ENCODE data around the gene TM4SF5.
A peak's percentile ranks its signal among the peaks of the same experiment; 100 is the strongest.

The TM4SF5 gene

DNA sequence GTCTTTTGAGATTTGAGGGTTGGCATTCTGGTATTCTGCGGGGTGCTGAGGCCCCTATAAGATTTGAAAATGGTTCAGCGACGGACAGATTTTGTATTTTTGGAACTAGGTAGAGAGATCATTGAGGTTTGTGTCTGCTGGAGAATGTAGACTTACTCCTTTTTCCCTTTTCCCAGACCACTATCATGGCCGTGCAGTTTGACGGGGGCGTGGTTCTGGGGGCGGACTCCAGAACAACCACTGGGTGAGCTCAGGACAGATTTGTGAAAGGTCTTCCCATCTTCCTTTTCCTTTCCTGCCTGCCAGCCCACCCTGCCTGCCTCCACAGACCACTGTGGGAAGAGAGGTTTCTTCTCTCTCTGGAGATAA, 24.9 kb downstream of the TM4SF5 start:
- TF ChIP-seq EZH2phosphoT487 (IDR thresholded peaks at IDR 0.05; ENCODE audit: borderline replicate concordance), result no peak
- TF ChIP-seq, protein P1, sequence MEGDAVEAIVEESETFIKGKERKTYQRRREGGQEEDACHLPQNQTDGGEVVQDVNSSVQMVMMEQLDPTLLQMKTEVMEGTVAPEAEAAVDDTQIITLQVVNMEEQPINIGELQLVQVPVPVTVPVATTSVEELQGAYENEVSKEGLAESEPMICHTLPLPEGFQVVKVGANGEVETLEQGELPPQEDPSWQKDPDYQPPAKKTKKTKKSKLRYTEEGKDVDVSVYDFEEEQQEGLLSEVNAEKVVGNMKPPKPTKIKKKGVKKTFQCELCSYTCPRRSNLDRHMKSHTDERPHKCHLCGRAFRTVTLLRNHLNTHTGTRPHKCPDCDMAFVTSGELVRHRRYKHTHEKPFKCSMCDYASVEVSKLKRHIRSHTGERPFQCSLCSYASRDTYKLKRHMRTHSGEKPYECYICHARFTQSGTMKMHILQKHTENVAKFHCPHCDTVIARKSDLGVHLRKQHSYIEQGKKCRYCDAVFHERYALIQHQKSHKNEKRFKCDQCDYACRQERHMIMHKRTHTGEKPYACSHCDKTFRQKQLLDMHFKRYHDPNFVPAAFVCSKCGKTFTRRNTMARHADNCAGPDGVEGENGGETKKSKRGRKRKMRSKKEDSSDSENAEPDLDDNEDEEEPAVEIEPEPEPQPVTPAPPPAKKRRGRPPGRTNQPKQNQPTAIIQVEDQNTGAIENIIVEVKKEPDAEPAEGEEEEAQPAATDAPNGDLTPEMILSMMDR (conservative IDR thresholded peaks at IDR 0.05; ENCODE audit: low read length), result no peak

DNA sequence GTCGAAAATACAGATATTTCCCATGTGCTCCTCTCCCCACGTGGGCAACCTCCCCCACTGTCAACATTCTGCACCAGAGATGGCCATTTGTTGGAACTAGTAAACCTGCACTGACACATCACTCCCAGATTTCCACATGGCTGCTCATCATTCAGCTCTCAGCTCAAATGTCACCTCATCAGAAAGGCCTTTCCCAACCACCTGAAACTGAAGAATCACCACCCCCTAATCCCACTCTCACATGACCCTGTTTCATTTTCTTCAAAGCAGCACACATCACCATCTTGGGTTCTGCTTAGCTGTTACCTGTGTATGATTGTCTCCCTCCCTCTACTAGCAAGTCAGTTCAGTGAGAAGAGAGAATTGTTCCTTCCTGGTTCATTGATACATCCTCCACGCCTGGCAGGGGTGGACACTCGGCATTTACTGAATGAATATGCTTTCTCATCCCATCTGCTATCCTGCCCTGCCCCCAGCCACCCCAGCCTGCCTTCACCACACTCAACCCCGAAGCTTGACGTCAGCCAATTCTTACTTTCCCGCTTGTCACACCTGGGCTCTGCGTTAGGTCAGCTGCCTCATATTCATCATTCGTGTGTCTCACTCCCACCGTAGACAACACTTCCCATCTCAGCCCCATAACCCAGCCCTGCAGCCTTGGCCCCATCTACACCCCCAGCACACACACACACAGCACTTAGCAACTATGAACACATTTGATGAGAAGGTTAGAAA, 28.9 kb downstream of the TM4SF5 start:
- Histone ChIP-seq H3F3A (ENCODE audit: low read depth) (no peaks in the 10 kb centered on the region; the same call in 1 of the 2 replicates), H3K4me1 (ENCODE audit: insufficient read depth, low read length, poor library complexity, severe bottlenecking) (peaks cover 9% of the 10 kb centered on the region), H4K20me1 (ENCODE audit: insufficient read depth, low read length, poor library complexity, severe bottlenecking) (no peaks in the 10 kb centered on the region), H3K27me3 (ENCODE audit: insufficient read depth, low read length, poor library complexity, severe bottlenecking) (no peaks in the 10 kb centered on the region), H3K79me2 (ENCODE audit: insufficient read depth, low read length) (peaks cover 22% of the 10 kb centered on the region), H3K9me3 (ENCODE audit: insufficient read depth, low read depth, low read length) (no peaks in the 10 kb centered on the region), H2AFZ (ENCODE audit: low read length) (no peak overlapping the region), H3K4me2 (ENCODE audit: low read depth, low read length, poor library complexity, severe bottlenecking) (no peak overlapping the region), H3K9ac (ENCODE audit: low read depth, low read length, poor library complexity, severe bottlenecking) (no peak overlapping the region), H3K36me3 (ENCODE audit: insufficient read depth, low read length) (peaks cover 6% of the 10 kb centered on the region; the same call in 1 of the 2 replicates), H3K4me3 (ENCODE audit: low read length, poor library complexity, severe bottlenecking) (no peak overlapping the region), H3K9me2 (replicated peaks; ENCODE audit: low read depth, low read length) (no peaks in the 10 kb centered on the region)
- TF ChIP-seq EZH2phosphoT487 (IDR thresholded peaks at IDR 0.05; ENCODE audit: borderline replicate concordance), result no peak
- TF ChIP-seq, protein P1 (conservative IDR thresholded peaks at IDR 0.05; ENCODE audit: low read length), result no peak

More for the DNA sequence above, 24.9 kb downstream of the TM4SF5 start:
- no peaks in the 10 kb centered on the region for H3K27me3 ChIP-seq (ENCODE audit: insufficient read depth, low read length, poor library complexity, severe bottlenecking)
- no peaks in the 10 kb centered on the region; the same call in 1 of the 2 replicates for H3F3A ChIP-seq (ENCODE audit: low read depth)
- H2AFZ ChIP-seq (ENCODE audit: low read length), result peak overlapping the region; percentile 48
- peaks cover 6% of the 10 kb centered on the region; the same call in 1 of the 2 replicates for H3K36me3 ChIP-seq (ENCODE audit: insufficient read depth, low read length)
- peak overlapping the region; percentile 86 for H3K9ac ChIP-seq (ENCODE audit: low read depth, low read length, poor library complexity, severe bottlenecking)
- peak overlapping the region; percentile 83 for H3K4me3 ChIP-seq (ENCODE audit: low read length, poor library complexity, severe bottlenecking)
- H3K4me2 ChIP-seq (ENCODE audit: low read depth, low read length, poor library complexity, severe bottlenecking), result peak overlapping the region; percentile 93
- H4K20me1 ChIP-seq (ENCODE audit: insufficient read depth, low read length, poor library complexity, severe bottlenecking), result no peaks in the 10 kb centered on the region
- no peaks in the 10 kb centered on the region for H3K9me2 ChIP-seq (replicated peaks; ENCODE audit: low read depth, low read length)
- peaks cover 22% of the 10 kb centered on the region for H3K79me2 ChIP-seq (ENCODE audit: insufficient read depth, low read length)
- H3K4me1 ChIP-seq (ENCODE audit: insufficient read depth, low read length, poor library complexity, severe bottlenecking), result peaks cover 9% of the 10 kb centered on the region
- H3K9me3 ChIP-seq (ENCODE audit: insufficient read depth, low read depth, low read length), result no peaks in the 10 kb centered on the region

DNA sequence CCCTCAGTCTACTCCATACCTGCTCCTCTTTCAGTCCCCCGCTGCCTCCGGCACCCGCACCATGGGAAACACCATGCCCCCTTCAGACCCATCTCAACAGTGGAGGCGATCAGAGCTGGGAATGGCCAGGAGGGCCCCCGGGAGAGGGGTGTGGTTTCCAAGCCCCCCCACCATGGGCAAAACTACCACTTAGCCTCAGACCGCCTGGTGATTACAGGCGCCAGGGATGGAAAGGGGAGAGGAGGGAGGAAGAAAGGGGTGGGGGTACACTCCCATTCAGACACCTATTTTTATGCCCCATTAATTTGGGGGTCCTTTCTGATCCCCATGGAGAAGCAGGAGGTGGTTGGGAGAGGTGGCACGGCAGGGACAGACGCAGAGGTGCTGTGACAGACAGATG, 30.5 kb downstream of the TM4SF5 start, which contains the start of gene C17orf114:
Gene C17orf114, minus strand, starts transcription at position 101 of the 400 bp plus-strand sequence.
- H3K9me2 ChIP-seq (replicated peaks; ENCODE audit: low read depth, low read length), result no peaks in the 10 kb centered on the region
- no peaks in the 10 kb centered on the region for H4K20me1 ChIP-seq (ENCODE audit: insufficient read depth, low read length, poor library complexity, severe bottlenecking)
- H2AFZ ChIP-seq (ENCODE audit: low read length), result no peak within 1 kb of the TSS
- no peak within 1 kb of the TSS for H3K9ac ChIP-seq (ENCODE audit: low read depth, low read length, poor library complexity, severe bottlenecking)
- peaks cover 6% of the 10 kb centered on the region; the same call in 1 of the 2 replicates for H3K36me3 ChIP-seq (ENCODE audit: insufficient read depth, low read length)
- no peak within 1 kb of the TSS for H3K4me3 ChIP-seq (ENCODE audit: low read length, poor library complexity, severe bottlenecking)
- no peaks in the 10 kb centered on the region; the same call in 1 of the 2 replicates for H3F3A ChIP-seq (ENCODE audit: low read depth)
- H3K27me3 ChIP-seq (ENCODE audit: insufficient read depth, low read length, poor library complexity, severe bottlenecking), result peaks cover 8% of the 10 kb centered on the region
- H3K4me2 ChIP-seq (ENCODE audit: low read depth, low read length, poor library complexity, severe bottlenecking), result no peak within 1 kb of the TSS
- TF ChIP-seq, protein P1 (conservative IDR thresholded peaks at IDR 0.05; ENCODE audit: low read length), result no peak
- no peak for TF ChIP-seq EZH2phosphoT487 (IDR thresholded peaks at IDR 0.05; ENCODE audit: borderline replicate concordance)
- H3K9me3 ChIP-seq (ENCODE audit: insufficient read depth, low read depth, low read length), result no peaks in the 10 kb centered on the region
- peaks cover 9% of the 10 kb centered on the region for H3K4me1 ChIP-seq (ENCODE audit: insufficient read depth, low read length, poor library complexity, severe bottlenecking)
- peaks cover 11% of the 10 kb centered on the region; the same call in 1 of the 2 replicates for H3K79me2 ChIP-seq (ENCODE audit: insufficient read depth, low read length)
